Muscle layer of duodenum (tissue), 2 donors: ENCODE results near the gene PVALB.

Experiments used
- H3K27ac ChIP-seq: one replicate; pipeline ENCODE4 v1.7.0; 2013; ENCODE audit warnings: mild to moderate bottlenecking, low read length
- H3K27me3 ChIP-seq: one replicate; pipeline ENCODE4 v1.7.0; 2013; ENCODE audit warnings: low read depth, mild to moderate bottlenecking, control low read depth, low read length
- H3K36me3 ChIP-seq, 2 donors: one replicate each; pipeline ENCODE4 v1.7.0; 2013; ENCODE audit warnings: low read length in 2 of 2, control low read depth in 1 of 2, mild to moderate bottlenecking in 1 of 2; ENCODE audit not compliant: insufficient read depth in 2 of 2, control insufficient read depth in 1 of 2
- H3K4me1 ChIP-seq, 2 donors: one replicate each; pipeline ENCODE4 v1.7.0; 2013; ENCODE audit warnings: low read length in 2 of 2, mild to moderate bottlenecking in 2 of 2, control low read depth in 1 of 2, moderate library complexity in 1 of 2; ENCODE audit not compliant: insufficient read depth in 2 of 2, control insufficient read depth in 1 of 2
- H3K4me3 ChIP-seq, 2 donors: one replicate each; pipeline ENCODE4 v1.7.0; 2013; ENCODE audit warnings: low read length in 2 of 2, low read depth in 1 of 2, mild to moderate bottlenecking in 1 of 2
- H3K9me3 ChIP-seq, 2 donors: one replicate each; pipeline ENCODE4 v1.7.0; 2013; ENCODE audit warnings: low read length in 2 of 2, control low read depth in 1 of 2, mild to moderate bottlenecking in 1 of 2; ENCODE audit not compliant: control insufficient read depth in 1 of 2
- donor health status: healthy.

Gene PVALB

DNA sequence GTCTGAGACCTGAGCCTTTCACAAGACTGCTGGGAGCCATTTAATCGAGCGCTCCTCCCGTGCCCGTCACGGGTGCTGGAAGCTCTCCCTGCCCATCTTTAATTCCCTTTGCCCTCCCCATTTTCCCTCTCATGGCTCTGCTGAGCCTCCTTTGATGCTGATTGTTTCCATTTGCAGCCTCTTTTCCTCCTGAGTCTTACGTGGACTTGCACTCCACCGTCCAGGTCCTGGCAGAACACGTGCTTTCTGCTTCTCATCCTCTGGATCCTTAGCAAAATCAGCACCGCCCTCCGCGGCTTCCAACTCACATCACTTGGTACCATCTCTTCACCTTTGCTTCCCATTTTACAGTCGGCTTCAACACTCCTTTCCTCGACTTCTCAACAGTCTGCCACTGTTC, 48.2 kb downstream of the PVALB start:
- H3K4me1 ChIP-seq, result peaks cover 0 to under 1% of the 10 kb centered on the region in 2 donors
- H3K27ac ChIP-seq, result no peak overlapping the region
- no peak overlapping the region for H3K4me3 ChIP-seq
- no peaks in the 10 kb centered on the region for H3K27me3 ChIP-seq
- H3K9me3 ChIP-seq, result no peaks in the 10 kb centered on the region
- peaks cover 0 to 21% of the 10 kb centered on the region in 2 donors for H3K36me3 ChIP-seq

- Histone ChIP-seq H3K27ac (no peak overlapping the region), H3K4me1 (peaks cover 0 to 5% of the 10 kb centered on the region in 2 donors), H3K9me3 (no peaks in the 10 kb centered on the region), H3K36me3 (peaks cover 0 to 21% of the 10 kb centered on the region in 2 donors), H3K4me3 (no peak overlapping the region), H3K27me3 (no peaks in the 10 kb centered on the region)
Observed at GRCh38 chr22:36768141-36768540, 48.7 kb downstream of the PVALB start.

- Histone ChIP-seq H3K27ac (no peak overlapping the region), H3K27me3 (no peaks in the 10 kb centered on the region), H3K4me1 (peaks cover 0 to 12% of the 10 kb centered on the region in 2 donors), H3K4me3 (no peak overlapping the region), H3K36me3 (peaks cover 0 to 21% of the 10 kb centered on the region in 2 donors), H3K9me3 (no peaks in the 10 kb centered on the region)
Observed at GRCh38 chr22:36767035-36767775, 49.6 kb downstream of the PVALB start.

DNA sequence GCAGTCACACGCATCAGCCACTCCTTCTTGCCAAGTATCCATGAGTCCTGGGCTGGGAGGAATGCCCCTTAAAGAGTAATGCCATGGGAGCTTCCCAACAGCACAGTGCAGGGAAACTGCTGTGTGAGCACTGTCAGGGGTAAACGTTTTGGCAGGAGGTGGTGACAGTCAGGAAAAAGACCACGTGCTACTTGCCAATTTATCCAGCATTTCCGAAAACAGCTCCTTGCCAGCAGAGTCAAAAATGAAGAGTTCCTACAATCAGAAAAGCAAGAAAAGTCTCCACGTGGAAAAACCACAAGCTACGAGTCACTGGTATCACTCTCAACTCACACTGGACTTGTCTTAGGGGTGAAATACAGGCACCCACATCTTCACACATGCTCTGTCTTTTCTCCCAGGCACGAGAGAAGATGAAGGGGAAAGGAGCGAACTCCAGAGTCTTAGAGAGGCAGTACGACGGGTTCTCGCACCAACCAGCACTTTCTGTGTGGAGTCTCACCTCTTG, 50.8 kb downstream of the PVALB start:
- Histone ChIP-seq H3K27ac (no peak overlapping the region), H3K36me3 (peaks cover 0 to 17% of the 10 kb centered on the region in 2 donors), H3K4me3 (no peak overlapping the region), H3K9me3 (no peaks in the 10 kb centered on the region), H3K4me1 (peaks cover 0 to 17% of the 10 kb centered on the region in 2 donors), H3K27me3 (no peaks in the 10 kb centered on the region)

GRCh38 chr22:36765131-36765942, 51.5 kb downstream of the PVALB start:
- H3K4me3 ChIP-seq, result no peak overlapping the region
- H3K36me3 ChIP-seq, result peaks cover 0 to 17% of the 10 kb centered on the region in 2 donors
- H3K4me1 ChIP-seq, result peaks cover 0 to 17% of the 10 kb centered on the region in 2 donors
- no peaks in the 10 kb centered on the region for H3K27me3 ChIP-seq
- no peaks in the 10 kb centered on the region for H3K9me3 ChIP-seq
- no peak overlapping the region for H3K27ac ChIP-seq

- no peaks in the 10 kb centered on the region for H3K9me3 ChIP-seq
Observed at GRCh38 chr22:36764641-36765040, 52.2 kb downstream of the PVALB start.

GRCh38 chr22:36764060-36764459, 52.8 kb downstream of the PVALB start:
- peaks cover 0 to 17% of the 10 kb centered on the region in 2 donors for H3K4me1 ChIP-seq
- peaks cover 0 to 17% of the 10 kb centered on the region in 2 donors for H3K36me3 ChIP-seq
- H3K27ac ChIP-seq, result no peak overlapping the region
- H3K27me3 ChIP-seq, result no peaks in the 10 kb centered on the region
- H3K9me3 ChIP-seq, result no peaks in the 10 kb centered on the region
- no peak overlapping the region for H3K4me3 ChIP-seq

More at GRCh38 chr22:36764641-36765040, 52.2 kb downstream of the PVALB start:
- Histone ChIP-seq H3K4me3 (no peak overlapping the region), H3K4me1 (peaks cover 0 to 17% of the 10 kb centered on the region in 2 donors), H3K27me3 (no peaks in the 10 kb centered on the region), H3K27ac (no peak overlapping the region), H3K36me3 (peaks cover 0 to 17% of the 10 kb centered on the region in 2 donors)

DNA sequence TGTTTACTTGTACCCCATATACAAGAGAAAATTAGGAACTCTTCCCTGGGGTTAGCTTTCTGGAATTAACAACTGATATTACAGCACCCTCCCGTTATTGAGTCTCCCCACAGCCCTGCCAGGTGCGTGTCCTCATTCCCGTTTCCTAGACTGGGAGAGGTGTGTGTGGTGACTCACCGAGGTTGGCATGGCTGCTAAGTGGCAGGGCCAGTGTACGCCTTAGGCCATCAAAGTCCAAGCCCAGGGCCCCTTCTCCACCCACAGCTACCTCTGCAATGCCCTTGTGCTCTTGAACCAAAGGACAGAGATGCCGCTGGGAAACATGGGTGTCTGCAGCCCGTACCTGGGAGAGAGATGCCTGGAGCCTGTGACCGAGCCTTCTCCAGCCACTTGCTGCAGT, 53.3 kb downstream of the PVALB start:
- H3K36me3 ChIP-seq, result peaks cover 0 to 17% of the 10 kb centered on the region in 2 donors
- no peak overlapping the region for H3K27ac ChIP-seq
- H3K4me3 ChIP-seq, result no peak overlapping the region
- no peaks in the 10 kb centered on the region for H3K9me3 ChIP-seq
- H3K4me1 ChIP-seq, result peaks cover 0 to 17% of the 10 kb centered on the region in 2 donors
- H3K27me3 ChIP-seq, result no peaks in the 10 kb centered on the region

DNA sequence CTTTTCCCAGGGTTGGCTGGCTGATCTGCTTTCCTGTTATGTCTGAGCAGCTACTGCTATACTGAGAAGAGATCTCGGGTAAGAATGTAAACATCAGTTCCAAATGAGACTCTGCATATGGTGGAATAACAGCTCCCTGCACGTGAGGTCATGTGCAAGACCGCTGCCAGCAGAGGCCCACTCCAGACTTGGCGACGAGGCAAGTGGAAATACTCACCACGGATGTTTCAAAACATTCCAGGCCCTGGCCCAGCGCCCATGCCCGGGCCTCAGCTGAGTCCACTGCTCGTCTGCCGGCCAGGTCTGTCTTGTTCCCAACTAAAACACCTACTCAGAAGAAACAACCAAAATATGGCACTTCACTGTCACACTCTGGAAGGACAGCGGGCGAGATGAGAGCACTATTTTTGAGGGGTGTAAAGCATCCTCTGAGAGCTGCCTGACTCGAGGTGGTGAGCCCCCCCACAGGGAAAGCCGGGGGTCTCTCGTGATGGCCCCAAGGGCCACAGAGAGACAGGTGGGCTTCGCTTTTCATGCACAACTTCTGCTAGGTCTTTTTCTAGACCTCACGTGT, 54.1 kb downstream of the PVALB start:
- Histone ChIP-seq H3K4me1 (peaks cover 0 to 17% of the 10 kb centered on the region in 2 donors), H3K27ac (no peak overlapping the region), H3K36me3 (peaks cover 0 to 17% of the 10 kb centered on the region in 2 donors), H3K27me3 (no peaks in the 10 kb centered on the region), H3K4me3 (no peak overlapping the region), H3K9me3 (no peaks in the 10 kb centered on the region)

DNA sequence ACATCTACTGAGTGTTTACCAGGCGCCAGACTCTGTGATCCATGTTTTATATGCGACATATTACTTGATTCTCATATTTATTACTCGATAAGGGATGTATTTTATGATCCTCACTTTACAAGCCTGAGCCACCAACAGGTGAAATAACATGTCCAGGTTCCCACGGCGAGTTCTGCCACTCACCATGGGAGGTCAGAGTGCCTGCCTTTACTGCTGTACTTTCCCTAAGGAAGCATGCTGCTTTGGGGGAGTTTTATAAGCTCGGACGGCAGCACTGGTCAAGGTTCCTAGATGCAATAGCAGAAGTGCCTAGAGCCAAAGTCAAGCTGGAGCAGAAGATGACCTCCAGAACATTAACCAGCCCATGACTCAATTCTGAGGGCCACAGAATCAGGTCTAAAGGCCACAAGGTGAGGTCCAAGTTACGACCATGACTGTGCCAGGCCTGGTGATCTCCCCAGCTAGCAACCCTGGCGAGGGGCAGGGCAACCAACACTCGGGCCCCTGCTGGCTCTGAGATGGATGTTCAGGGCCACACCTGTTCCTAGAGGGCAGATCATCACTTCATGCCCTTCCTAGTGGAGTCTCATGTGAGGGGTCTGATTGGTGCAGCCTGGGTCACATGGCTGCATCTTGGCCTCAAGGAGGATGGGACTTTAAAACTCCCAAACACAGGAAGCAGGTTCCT, 55.1 kb downstream of the PVALB start:
- no peaks in the 10 kb centered on the region for H3K9me3 ChIP-seq
- no peak overlapping the region for H3K27ac ChIP-seq
- H3K4me3 ChIP-seq, result no peak overlapping the region
- peaks cover 0 to 17% of the 10 kb centered on the region in 2 donors for H3K4me1 ChIP-seq
- peaks cover 0 to 10% of the 10 kb centered on the region in 2 donors for H3K36me3 ChIP-seq
- H3K27me3 ChIP-seq, result peaks cover under 1% of the 10 kb centered on the region
